DND-41 (cell line): ENCODE data around the gene SCUBE2.

Source experiments
- EZH2 ChIP-seq: IDR thresholded peaks from 3 replicates; pipeline ENCODE4 v1.6.1; 2012; ENCODE audit warnings: borderline replicate concordance, low read depth, mild to moderate bottlenecking, moderate library complexity, low read length, inconsistent platforms; ENCODE audit not compliant: severe bottlenecking
- TF ChIP-seq, protein P1 (sequence below): IDR thresholded peaks from 2 replicates; pipeline ENCODE4 v1.5.1; 2012; ENCODE audit warnings: borderline replicate concordance, low read length, moderate library complexity, mild to moderate bottlenecking; ENCODE audit not compliant: poor library complexity, severe bottlenecking; ENCODE audit errors: extremely low read depth

DNA sequence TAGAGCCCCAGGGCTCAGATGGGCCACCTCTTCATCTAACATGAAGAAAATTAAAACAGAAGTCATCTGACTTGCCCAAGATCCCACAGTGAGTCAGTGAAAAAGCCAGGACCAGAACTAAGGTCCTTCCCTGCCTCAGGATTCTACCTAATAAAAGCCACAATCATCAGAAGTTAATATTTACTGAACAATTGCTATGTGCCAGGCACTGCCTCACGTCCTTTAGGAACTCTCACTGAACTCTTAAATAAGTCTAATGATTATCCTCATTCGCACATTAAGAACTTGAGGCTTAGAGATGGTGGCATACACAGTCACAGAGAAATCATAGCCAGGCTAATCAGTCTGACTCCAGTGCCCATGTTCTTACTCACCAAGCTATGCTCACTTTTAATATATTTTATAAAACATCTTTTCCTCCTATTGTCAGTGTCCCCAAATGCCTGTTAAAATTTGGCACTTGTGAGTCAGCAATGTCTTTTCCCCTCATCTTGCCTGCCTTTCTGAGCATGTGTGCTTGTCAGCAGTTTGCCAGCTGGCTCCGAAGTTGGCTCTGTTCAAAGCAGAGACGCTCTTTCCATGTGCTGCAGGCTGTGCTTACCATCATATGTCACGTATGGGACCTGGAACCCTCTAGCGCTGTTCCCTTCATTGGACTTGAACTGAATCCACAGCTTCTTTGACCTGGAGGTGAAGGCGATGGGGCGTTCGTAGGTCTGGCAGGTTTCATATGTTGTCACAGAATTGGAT is 66.1 kb downstream of the SCUBE2 start:
- TF ChIP-seq EZH2: no peak
- TF ChIP-seq, protein P1, sequence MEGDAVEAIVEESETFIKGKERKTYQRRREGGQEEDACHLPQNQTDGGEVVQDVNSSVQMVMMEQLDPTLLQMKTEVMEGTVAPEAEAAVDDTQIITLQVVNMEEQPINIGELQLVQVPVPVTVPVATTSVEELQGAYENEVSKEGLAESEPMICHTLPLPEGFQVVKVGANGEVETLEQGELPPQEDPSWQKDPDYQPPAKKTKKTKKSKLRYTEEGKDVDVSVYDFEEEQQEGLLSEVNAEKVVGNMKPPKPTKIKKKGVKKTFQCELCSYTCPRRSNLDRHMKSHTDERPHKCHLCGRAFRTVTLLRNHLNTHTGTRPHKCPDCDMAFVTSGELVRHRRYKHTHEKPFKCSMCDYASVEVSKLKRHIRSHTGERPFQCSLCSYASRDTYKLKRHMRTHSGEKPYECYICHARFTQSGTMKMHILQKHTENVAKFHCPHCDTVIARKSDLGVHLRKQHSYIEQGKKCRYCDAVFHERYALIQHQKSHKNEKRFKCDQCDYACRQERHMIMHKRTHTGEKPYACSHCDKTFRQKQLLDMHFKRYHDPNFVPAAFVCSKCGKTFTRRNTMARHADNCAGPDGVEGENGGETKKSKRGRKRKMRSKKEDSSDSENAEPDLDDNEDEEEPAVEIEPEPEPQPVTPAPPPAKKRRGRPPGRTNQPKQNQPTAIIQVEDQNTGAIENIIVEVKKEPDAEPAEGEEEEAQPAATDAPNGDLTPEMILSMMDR: no peak
